ENCODE measurements around the gene HIRIP3. TPM values are rescaled to one million over a fixed set of nuclear protein-coding genes. Genes with fewer than 3 reads are reported as not detected.

Gene HIRIP3
- polyA plus RNA-seq, 1 of the 3 experiments (the other 2 are of a cell fraction) = 18.9 TPM

- TF ChIP-seq REST (IDR thresholded peaks at IDR 0.05; ENCODE audit: low read depth, low read length) (0 out of 2 replicates have a peak, but pooled peaks have one; percentile 2), SMC3 (IDR thresholded peaks at IDR 0.05; ENCODE audit: low read depth, low read length) (no peak), RFX5 (IDR thresholded peaks at IDR 0.05; ENCODE audit: low read length) (no peak), MAX (IDR thresholded peaks at IDR 0.05; ENCODE audit: low read depth) (0 out of 2 replicates have a peak, but pooled peaks have one; percentile 64), JUND (IDR thresholded peaks at IDR 0.05) (no peak), CHD2 (IDR thresholded peaks at IDR 0.05; ENCODE audit: low read length, partially characterized antibody) (peak; percentile 65), FOXJ3 (CRISPR knock-in tag; IDR thresholded peaks at IDR 0.05) (no peak), RCOR1 (IDR thresholded peaks at IDR 0.05; ENCODE audit: low read length) (peak; percentile 5; the same call in 1 of the 2 replicates)
Measured at GRCh38 chr16:29995911-29996765, 721 bp upstream of the HIRIP3 start, which contains the start of gene INO80E (continued).

- Histone ChIP-seq H3K9me2 (no peaks in the 10 kb centered on the region), H3K4me2 (peak overlapping the region; percentile 99), H3K9me3 (no peaks in the 10 kb centered on the region), H3K27ac (ENCODE audit: low read depth in 2 of 2, low read length in 1 of 2) (peak overlapping the region; percentile 94), H3K9ac (peak overlapping the region; percentile 90), H2AFZ (ENCODE audit: low read depth) (peak overlapping the region; percentile 97), H3K4me1 (ENCODE audit: control insufficient read depth in 1 of 2, insufficient read depth in 2 of 2, low read depth in 1 of 2, low read length in 1 of 2) (peaks cover 0 to 14% of the 10 kb centered on the region in 2 experiments; a peak in 1 of 4 replicates), H3K27me3 (ENCODE audit: insufficient read depth) (no peaks in the 10 kb centered on the region), H4K20me1 (ENCODE audit: insufficient read depth) (no peaks in the 10 kb centered on the region), H3K36me3 (replicated peaks in 1 of 2; ENCODE audit: control insufficient read depth in 1 of 2, insufficient read depth in 2 of 2, low read length in 1 of 2) (peaks cover 5 to 40% of the 10 kb centered on the region in 2 experiments), H3K4me3 (ENCODE audit: low read depth in 2 of 2, low read length in 1 of 2) (peak overlapping the region; percentile 87 to 92), H3F3A (replicated peaks; ENCODE audit: insufficient read depth) (peaks cover 10% of the 10 kb centered on the region), H3K79me2 (ENCODE audit: insufficient read depth) (peaks cover 19% of the 10 kb centered on the region; the same call in 1 of the 2 replicates)
- ChIA-PET CTCF (interaction anchor here (1.0 to 2.8 kb wide), 5 partner anchors 11 to 204 kb away, joined by 3 to 11 read pairs (median 6); partner anchors contain the start of genes KIF22 and TLCD3B), POLR2A (interaction anchor here (0.6 to 1.3 kb wide), 6 partner anchors 12 to 95 kb away, joined by 3 to 4 read pairs (median 4); partner anchors contain the start of genes SEZ6L2, TAOK2 and TMEM219)
- 21% methylated on average over 14 of the region's 24 CpGs for WGBS (ENCODE audit: low lambda C conversion rate)
- TF ChIP-seq ZBTB33 (IDR thresholded peaks at IDR 0.05; ENCODE audit: borderline replicate concordance, low read depth) (no peak), MXI1 (IDR thresholded peaks at IDR 0.05; ENCODE audit: low read depth, low read length) (no peak), USF2 (IDR thresholded peaks at IDR 0.05; ENCODE audit: borderline replicate concordance, low read depth, low read length) (no peak)
- DNase-seq = peak; percentile 58
Measured at GRCh38 chr16:29994600-29995323, 655 bp downstream of the HIRIP3 start.
